AG04449 (cell line): ENCODE measurements around the gene UFSP1.

ENCODE experiments used
- CTCF ChIA-PET: fragments of 350-600 bp; formaldehyde crosslinking; extraction: SDS; loops from one replicate; lab custom pipeline; 2021; ENCODE audit warnings: antibody characterized with exemption; lab: Yijun Ruan, JAX
- POLR2A ChIA-PET: fragments of 400-600, 350-600 bp; formaldehyde crosslinking; extraction: SDS; loops from one replicate; lab custom pipeline; 2020; ENCODE audit warnings: antibody characterized with exemption, inconsistent platforms; lab: Yijun Ruan, JAX
- DNase-seq: peaks from one replicate; pipeline ENCODE4 v3.0.0-alpha.2; 2010; ENCODE audit warnings: low read depth, low spot score
- H3K4me3 ChIP-seq: 2 replicates; pipeline ENCODE4 v1.5.1; 2011; ENCODE audit warnings: low read depth, mild to moderate bottlenecking, control low read depth, low read length
- CTCF ChIP-seq: IDR thresholded peaks from one replicate; pipeline ENCODE4 v1.5.1; 2011; ENCODE audit warnings: mild to moderate bottlenecking, moderate library complexity, low read length, control low read depth, inconsistent platforms; ENCODE audit not compliant: insufficient read depth; ENCODE audit errors: missing control alignments

UFSP1 gene

DNA sequence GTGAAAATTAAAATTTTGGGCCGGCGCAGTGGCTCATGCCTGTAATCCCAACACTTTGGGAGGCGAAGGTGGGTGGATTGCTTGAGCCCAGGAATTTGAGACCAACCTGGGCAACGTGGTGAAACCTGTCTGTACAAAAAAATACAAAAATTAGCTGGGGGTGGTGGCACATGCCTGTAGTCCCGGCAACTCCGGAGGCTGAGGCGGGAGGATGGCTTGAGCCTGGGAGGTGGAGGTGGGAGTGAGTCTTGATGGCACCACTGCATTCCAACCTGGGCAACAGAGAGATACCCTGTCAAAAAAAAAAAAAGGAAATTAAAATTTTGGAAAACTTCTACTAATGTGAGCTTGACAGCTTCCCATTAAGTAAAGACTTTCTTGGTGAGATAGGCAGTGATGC is 11.5 kb downstream of the UFSP1 start:
- POLR2A ChIA-PET, result interaction anchor here (0.8 to 1.9 kb wide), 2 partner anchors 8 to 12 kb away, joined by 3 to 9 read pairs; partner anchors contain the start of gene UFSP1
- CTCF ChIA-PET, result interaction anchor here (0.6 to 1.8 kb wide), 3 partner anchors 9 to 318 kb away, joined by 3 to 5 read pairs (median 4); no protein-coding TSS in a partner anchor
- no peak overlapping the region for H3K4me3 ChIP-seq
- DNase-seq, result no peak
- no peak for TF ChIP-seq CTCF

DNA sequence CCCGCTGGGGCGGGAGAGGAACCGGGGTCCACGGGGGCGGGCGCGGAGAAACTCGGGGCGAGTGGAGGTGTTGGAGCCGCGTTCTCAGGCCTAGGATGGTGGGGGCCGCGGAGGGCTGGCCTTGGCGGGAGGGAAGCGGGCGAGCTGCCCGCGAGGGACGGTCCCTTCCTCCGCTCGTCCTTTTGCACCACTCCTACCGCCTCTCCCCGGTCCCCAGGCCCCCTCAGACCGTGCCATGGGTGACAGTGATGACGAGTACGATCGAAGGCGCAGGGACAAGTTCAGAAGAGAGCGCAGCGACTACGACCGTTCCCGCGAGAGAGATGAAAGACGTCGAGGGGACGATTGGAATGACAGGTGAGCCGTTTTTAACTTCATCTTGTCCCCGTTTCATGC is 14.2 kb downstream of the UFSP1 start:
- no peak for TF ChIP-seq CTCF
- H3K4me3 ChIP-seq, result peak overlapping the region; percentile 91
- ChIA-PET POLR2A (interaction anchor here (0.7 to 2.8 kb wide), 12 partner anchors 8 to 343 kb away, joined by 3 to 40 read pairs (median 3); partner anchors contain the start of genes MOSPD3, POP7, SERPINE1 and SLC12A9), CTCF (interaction anchor here (1.1 to 2.8 kb wide), 5 partner anchors 12 to 184 kb away, joined by 3 to 17 read pairs (median 7); partner anchors contain the start of genes POP7, SLC12A9 and UFSP1)
- DNase-seq, result no peak

DNA sequence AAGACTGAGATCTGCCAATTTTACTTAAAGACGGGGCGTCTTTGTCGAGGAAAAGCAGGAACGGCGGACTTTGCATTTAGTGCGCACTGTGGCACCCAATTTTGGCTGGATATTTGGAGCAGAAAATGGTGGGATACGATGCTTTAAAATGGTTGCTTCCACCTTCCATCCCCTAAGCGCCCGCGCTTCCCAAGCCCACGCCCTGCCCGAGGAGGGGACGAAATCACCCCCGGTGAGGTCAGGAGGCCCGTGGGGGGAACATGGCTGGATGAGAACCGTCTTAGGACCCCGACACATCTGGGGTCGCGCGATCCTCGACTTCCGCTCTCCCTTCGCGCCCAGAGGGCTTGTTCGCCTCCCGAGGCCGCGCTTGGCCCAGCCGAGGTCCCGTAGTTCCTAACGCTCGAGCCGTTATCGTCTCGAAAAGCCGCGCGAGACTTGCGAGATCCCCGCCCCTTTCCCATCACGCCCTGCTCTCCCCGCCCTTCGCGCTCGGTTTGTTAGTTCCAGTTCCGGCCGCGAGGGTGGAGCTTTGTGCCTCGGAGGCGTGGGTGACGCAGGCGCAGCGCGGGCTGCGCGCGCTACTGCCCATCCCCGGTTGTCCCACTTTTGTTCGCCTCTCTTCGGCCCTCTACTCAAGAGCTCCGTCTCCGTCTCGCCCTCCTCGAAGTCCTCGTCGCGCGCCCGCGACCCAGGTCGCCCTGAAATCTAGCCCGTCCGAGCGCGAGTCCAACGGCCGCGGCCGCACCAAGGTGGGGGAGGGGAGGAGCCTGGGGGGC is 14.7 kb downstream of the UFSP1 start, which contains the start of gene SRRT:
Gene SRRT, plus strand, starts transcription at position 527 of the 779 bp plus-strand sequence. CDS start 488 bp downstream, outside the sequence.
- POLR2A ChIA-PET, result interaction anchor here (0.7 to 2.8 kb wide), 12 partner anchors 8 to 343 kb away, joined by 3 to 40 read pairs (median 3); partner anchors contain the start of genes MOSPD3, POP7, SERPINE1 and SLC12A9
- CTCF ChIA-PET, result interaction anchor here (1.1 to 2.8 kb wide), 4 partner anchors 12 to 169 kb away, joined by 3 to 17 read pairs (median 8); partner anchors contain the start of genes POP7, SLC12A9 and UFSP1
- H3K4me3 ChIP-seq, result peak within 1 kb of the TSS; percentile 91
- DNase-seq, result peak; percentile 82
- peak; percentile 33 for TF ChIP-seq CTCF

DNA sequence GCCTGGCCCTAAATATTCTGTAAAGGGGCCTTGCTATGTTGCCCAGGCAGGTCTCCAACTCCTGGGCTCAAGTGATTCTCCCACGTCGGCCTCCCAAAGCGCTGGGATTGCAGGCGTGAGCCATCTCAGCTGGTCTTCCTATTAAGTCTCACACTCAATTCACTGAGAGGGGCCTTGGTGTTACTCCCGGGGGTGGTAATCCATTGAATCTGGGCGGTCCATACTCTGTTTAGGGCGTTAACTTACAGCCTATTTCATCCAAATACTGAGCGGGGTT is 15.3 kb downstream of the UFSP1 start:
- POLR2A ChIA-PET, result interaction anchor here (0.5 to 2.8 kb wide), 2 partner anchors 12 to 216 kb away, joined by 3 to 40 read pairs; no protein-coding TSS in a partner anchor
- no peak for TF ChIP-seq CTCF
- H3K4me3 ChIP-seq, result peak overlapping the region; percentile 91
- CTCF ChIA-PET, result interaction anchor here (2.8 kb wide), 1 partner anchor 169 kb away, joined by 10 read pairs; the partner anchor contains the start of gene POP7
- DNase-seq, result no peak

DNA sequence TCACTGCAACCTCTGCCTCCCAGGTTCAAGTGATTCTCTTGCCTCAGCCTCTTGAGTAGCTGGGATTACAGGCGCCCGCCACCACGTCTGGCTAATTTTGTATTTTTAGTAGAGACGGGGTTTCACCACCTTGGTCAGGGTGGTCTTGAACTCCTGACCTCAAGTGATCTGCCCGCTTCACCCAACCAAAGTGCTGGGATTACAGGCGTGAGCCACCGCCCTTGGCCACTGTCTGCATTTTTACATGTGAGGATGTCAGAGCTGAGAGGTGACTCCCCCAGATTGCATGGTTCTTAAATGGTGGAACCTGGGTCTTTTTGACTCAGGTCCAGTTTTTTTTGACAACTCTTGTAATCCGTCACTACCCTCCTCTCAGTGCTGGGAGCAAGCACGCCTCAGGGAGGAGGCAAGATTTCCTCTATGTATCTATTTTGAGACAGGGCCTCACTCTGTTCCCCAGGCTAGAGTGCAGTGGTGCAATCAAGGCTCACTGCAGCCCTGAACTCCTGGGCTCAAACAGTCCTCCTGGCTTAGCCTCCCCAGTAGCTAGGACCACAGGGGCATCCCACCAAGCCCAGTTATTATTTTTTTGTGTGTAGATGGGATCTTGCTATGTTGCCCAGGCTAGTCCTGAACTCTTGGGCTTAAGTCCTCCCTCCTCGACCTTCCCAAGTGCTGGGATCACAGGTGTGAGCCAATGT is 15.8 kb downstream of the UFSP1 start:
- TF ChIP-seq CTCF, result no peak
- no peak for DNase-seq
- H3K4me3 ChIP-seq, result peak overlapping the region; percentile 91; the same call in 1 of the 2 replicates
- ChIA-PET POLR2A (interaction anchor here (0.5 to 2.8 kb wide), 3 partner anchors 13 to 216 kb away, joined by 3 to 40 read pairs (median 3); no protein-coding TSS in a partner anchor), CTCF (no interaction called here)
